GM19239 (cell line): ENCODE data around the gene PRMT7.

Source experiments
- DNase-seq: peaks from one replicate; pipeline ENCODE4 v3.0.0; 2011; ENCODE audit warnings: low spot score; ENCODE audit not compliant: insufficient read length
- FAIRE-seq: peaks from 2 replicates; lab custom pipeline; 2011; peaks lifted over from hg19 to GRCh38; lab: Jason Lieb, UNC

The PRMT7 gene

GRCh38 chr16:68310774-68311511 is at the start of gene PRMT7, which contains the start of gene SLC7A6OS:
Gene PRMT7 (plus strand): TSS chr16:68311019. CDS start chr16:68315980, 4,961 bp downstream.
Gene SLC7A6OS (minus strand): TSS chr16:68310946. CDS start chr16:68310926, 20 bp downstream.
- peak; percentile 89 for FAIRE-seq
- peak; percentile 94 for DNase-seq

DNA sequence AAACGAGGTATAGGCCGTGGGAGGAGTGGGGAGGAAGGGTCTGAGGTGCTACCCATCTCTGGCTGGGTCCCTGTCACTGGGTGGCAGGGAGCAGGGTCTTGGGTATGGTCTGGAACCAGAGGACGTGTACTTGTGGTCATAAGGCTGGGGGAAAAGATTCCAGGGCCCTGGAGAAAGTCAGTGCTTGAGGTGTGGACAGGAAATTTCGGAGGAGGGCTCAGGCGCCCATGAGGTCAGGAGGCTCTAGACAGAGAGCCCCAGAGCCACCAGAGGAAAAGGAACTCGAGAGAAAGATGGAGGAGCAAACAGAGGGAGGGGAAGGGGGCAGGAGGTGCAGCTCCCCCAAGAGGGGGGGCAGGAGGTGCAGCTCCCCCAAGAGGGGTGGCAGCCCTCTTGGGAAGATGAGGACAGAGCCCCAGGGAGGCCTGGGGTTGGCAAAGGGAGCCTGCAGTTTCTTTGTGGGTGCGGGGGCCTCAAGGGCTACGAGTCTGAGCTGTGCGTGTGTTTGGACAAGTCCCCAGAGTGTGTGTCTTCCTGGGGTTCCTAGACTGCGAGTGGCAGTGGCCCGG is 47.2 kb upstream of the PRMT7 start:
- FAIRE-seq (peak; percentile 35), DNase-seq (no peak)

DNA sequence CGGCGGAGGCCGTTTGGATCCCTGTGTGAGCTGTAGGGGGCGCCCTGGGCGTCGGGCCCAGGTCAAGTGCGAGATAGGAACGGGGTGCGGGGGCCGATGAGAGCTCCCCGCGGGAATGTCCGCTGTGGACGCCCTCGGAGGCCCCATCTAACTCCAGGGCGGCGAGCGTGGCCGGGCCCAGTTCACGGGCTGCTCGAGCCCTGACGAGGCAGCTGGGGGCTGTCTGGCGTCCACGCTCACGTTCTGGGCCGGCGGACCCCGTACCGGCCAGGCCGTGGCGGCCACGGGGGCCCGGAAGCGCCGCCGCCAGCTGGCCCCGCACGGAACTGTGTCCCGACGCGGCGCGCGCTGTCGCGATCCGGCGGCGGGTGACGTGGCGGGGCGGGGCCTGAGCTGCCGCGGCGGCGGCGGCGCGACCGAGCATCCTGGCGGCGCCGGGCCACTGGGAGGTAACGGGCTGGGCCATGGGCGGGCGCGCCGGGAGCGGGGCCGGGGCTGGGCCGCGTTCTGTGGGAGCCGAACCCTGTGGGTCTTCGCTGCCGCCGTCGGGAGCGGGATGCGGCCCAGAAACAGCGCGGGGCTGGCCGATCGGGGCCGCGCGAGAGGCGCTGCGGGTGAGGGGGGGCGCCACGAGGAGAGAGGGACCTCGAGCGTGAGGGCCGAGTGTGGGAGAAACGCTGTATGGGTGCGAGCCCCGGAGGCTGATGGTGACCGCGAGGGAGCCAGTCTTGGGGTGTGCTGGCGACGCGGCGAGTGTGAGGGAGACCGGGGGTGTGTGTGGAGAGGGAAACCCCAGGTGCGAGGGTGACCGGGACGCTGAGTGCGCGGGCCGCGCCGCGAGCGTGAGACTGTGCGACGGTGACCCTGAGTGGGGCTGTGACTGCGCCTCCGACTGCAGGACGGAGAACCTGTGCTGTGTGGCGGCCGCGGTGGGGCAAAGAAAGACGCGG is 46.4 kb upstream of the PRMT7 start, which contains the start of gene SLC7A6:
TSS of gene SLC7A6 (plus strand) at position 399 of the 950 bp plus-strand sequence. CDS start 10,201 bp downstream, outside the sequence.
- peak; percentile 87 for DNase-seq
- FAIRE-seq, result peak; percentile 64

DNA sequence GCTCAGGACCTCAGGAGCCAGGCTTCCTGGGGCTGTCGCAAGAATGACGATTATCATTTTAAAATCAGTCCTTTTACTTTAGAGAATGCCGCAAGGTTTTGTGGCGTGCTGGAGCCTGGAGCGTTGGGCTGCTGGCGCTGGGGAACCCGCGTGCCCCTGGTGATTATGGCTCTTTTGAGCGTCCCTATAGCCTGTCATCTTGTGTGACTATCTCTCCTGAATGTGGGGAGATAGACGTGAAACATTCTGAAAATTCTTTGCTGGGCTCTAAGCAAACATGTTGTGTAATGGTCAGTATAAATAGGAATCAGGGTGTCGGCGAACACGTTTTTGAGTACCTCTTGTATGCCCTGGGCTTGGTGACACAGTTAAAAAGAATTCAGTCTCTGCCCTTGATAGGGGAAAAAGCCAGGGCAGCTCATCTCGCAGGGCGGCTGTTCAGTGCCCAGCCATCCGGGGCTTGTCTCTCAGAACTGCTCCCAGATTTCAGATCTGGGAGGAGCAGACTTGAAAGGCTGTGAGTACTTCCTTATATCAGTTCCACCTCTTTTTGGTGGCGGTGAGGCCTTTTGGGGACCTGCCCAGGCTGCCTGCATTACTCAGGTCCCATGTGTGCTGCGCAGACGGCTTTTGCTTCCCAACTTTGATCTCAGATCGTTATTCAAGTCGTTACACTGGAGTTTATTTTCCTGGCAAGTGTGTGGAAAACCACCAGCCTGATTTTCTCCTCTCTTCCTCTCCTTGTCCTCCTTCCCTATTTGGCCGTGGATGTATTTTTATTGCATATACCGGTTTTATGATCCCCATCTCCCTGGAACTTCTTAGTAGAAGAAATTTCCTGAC is 45.5 kb upstream of the PRMT7 start:
- FAIRE-seq (peak; percentile 51), DNase-seq (no peak)

DNA sequence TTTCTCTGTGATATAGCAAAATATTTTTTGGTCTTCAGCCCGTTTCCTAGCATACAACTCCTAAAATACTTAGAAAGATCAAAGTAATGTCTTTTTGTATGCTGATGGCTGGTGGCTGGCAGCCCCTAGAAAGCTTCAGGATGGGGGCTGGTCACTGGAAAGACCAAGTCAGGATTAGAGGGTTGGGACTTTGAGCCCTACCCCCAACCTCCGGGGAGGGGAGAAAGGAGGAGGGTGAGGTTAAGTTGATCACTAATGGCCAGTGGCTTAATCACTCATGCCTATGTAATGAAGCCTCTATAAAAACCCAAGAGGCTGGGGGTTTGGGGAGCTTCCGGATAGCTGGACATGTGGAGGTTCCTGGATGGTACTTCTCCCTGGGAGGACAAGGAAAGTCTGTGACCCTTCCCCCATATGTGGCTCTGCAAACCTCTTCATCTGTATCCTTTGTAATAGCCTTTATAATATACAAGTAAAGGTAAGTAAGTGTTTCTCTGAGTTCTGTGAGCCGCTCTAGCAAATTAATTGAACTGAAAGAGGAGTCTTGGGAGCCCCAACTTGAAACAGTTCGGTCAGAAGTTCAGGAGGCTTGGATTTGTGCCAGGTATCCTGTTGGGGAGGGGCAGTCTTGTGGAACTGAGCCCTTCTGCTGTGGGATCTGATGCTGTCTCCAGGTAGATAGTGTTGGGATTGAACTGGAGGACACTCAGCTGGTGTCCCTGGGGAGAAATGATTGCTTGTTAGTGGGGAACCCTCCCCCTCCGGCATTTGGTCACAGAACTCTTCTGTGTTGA is 43.0 kb upstream of the PRMT7 start:
- FAIRE-seq (no peak), DNase-seq (no peak)

GRCh38 chr16:68269793-68270192 is 41.0 kb upstream of the PRMT7 start:
- FAIRE-seq (no peak), DNase-seq (no peak)

GRCh38 chr16:68270353-68270752 is 40.5 kb upstream of the PRMT7 start:
- DNase-seq (no peak), FAIRE-seq (no peak)

- no peak for DNase-seq
- no peak for FAIRE-seq
These were observed 38.2 kb upstream of the PRMT7 start for GRCh38 chr16:68272507-68273209.

GRCh38 chr16:68273459-68273858 is 37.4 kb upstream of the PRMT7 start:
- FAIRE-seq (no peak), DNase-seq (no peak)

GRCh38 chr16:68273896-68274295 is 36.9 kb upstream of the PRMT7 start:
- no peak for DNase-seq
- FAIRE-seq, result no peak

DNA sequence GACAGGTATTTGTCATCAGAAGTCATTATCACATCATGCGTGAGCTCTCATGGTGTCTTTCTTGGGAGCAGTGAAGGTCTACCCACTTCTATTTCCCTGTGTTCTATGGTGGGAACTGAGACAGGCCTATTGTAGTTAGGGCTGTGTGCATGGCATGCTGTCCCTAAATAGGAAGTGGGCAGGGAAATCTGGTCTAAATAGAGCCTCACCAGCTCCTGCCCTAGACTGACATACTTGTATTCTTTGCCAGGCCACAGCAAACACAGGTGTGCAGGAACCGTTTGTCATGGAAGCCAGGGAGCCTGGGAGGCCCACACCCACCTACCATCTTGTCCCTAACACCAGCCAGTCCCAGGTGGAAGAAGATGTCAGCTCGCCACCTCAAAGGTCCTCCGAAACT is 36.4 kb upstream of the PRMT7 start:
- FAIRE-seq (no peak), DNase-seq (no peak)

DNA sequence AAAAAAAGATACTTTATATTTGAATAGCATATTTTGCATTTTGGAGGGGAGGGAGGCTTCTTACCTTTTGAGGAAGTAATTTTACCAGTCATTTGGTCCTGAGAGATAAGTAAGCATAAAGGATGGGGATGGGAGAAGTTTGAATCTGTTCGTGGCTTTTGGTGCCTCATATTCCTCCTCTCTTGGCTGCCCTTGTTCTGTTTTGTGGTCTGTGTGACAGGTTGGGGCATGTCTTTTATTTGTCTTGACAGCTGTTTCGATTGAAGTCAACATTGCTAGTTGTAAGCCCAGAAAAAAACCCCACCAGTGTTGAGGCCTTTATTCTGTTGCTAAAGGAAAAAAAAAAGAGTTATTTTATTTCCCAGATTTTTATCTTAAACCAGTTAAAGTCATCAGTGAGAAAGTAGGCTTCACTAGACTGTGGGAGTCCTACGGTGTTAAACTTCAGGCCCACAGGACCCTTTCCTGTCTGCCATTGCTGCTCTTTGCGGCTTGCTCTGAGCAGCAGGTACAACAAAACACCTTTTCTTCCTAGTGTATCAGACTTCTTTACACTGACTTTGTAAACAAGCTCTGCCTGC is 35.1 kb upstream of the PRMT7 start:
- DNase-seq, result no peak
- peak; percentile 89 for FAIRE-seq

GRCh38 chr16:68276223-68276622 is 34.6 kb upstream of the PRMT7 start:
- no peak for FAIRE-seq
- DNase-seq, result no peak

GRCh38 chr16:68279726-68280558 is 30.9 kb upstream of the PRMT7 start:
- DNase-seq (no peak), FAIRE-seq (no peak)

- FAIRE-seq (no peak), DNase-seq (no peak)
These were observed 29.3 kb upstream of the PRMT7 start for GRCh38 chr16:68281368-68282063.

DNA sequence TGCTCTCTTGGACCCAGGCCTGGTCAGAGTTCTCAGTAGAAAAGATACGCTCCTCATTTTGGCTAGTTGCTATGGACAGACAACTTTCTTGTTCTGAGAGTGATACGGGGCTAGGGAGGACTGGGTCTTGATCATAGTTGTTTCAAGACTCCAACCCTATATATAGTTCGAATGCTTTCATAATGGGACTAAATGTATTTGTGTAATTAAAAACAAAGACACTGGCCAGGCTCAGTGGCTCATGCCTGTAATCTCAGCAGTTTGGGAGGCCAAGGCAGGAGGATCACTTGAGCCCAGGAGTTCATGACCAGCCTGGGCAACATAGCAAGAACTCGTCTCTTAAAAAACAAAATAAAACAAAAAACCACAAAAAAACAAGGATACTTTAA is 28.8 kb upstream of the PRMT7 start:
- DNase-seq (no peak), FAIRE-seq (no peak)

DNA sequence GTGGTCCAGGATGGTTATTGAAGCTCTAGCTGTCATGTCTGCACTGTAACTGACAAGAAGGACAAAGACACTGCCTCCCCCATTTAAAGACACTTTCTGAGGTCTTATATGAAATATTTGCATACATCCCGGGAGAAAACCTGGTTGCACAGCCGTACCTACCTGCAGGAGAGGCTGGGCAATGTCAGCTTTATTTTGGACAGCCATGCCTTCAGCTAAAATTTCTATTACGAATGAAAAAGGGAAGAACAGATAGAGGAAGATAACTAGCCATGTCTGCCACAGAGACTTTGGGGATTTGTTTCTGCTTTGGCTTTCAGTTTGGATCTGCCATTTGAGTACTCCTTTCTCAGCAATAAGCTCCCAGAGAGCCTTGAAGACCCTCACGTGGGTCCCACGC is 27.5 kb upstream of the PRMT7 start:
- FAIRE-seq (no peak), DNase-seq (no peak)
